Kidney glomerular epithelial cell (primary cell): ENCODE data around the gene RAPSN.

Experiments
- DNase-seq: peaks from one replicate; lab custom pipeline; 2025; lab: John Stamatoyannopoulos, UW

Gene RAPSN

GRCh38 chr11:47433157-47433556 lies 15.8 kb downstream of the RAPSN start:
- DNase-seq = no peak

- no peak for DNase-seq
Measured at GRCh38 chr11:47431356-47432083, 17.4 kb downstream of the RAPSN start.

GRCh38 chr11:47430524-47430923 lies 18.4 kb downstream of the RAPSN start:
- no peak for DNase-seq

- DNase-seq = peak; percentile 95
Measured at GRCh38 chr11:47426062-47426956, 22.6 kb downstream of the RAPSN start, which contains the start of gene PSMC3. PSMC3 (minus strand) TSS chr11:47426439; CDS start chr11:47426279, 160 bp downstream.

- DNase-seq = no peak
Measured at GRCh38 chr11:47425611-47426010, 23.3 kb downstream of the RAPSN start.

GRCh38 chr11:47418454-47419259 lies 30.3 kb downstream of the RAPSN start:
- DNase-seq = no peak

- DNase-seq = no peak
Measured at GRCh38 chr11:47417712-47418111, 31.2 kb downstream of the RAPSN start.

GRCh38 chr11:47415949-47416472 lies 32.9 kb downstream of the RAPSN start:
- DNase-seq = peak; percentile 83

- DNase-seq = no peak
Measured at GRCh38 chr11:47415091-47415854, 33.7 kb downstream of the RAPSN start.

- no peak for DNase-seq
Measured at GRCh38 chr11:47414685-47415070, 34.3 kb downstream of the RAPSN start.

GRCh38 chr11:47413908-47414684 lies 34.8 kb downstream of the RAPSN start:
- no peak for DNase-seq

- no peak for DNase-seq
Measured at GRCh38 chr11:47413351-47413750, 35.6 kb downstream of the RAPSN start.

GRCh38 chr11:47411884-47412746 lies 36.8 kb downstream of the RAPSN start:
- no peak for DNase-seq

- DNase-seq = no peak
Measured at GRCh38 chr11:47410370-47411264, 38.3 kb downstream of the RAPSN start.

GRCh38 chr11:47409440-47410369 lies 39.2 kb downstream of the RAPSN start:
- no peak for DNase-seq

- peak; percentile 73 for DNase-seq
Measured at GRCh38 chr11:47408598-47409439, 40.1 kb downstream of the RAPSN start.
